Measurements from ENCODE around the gene SNAP25. TPM values are rescaled to one million over a fixed set of nuclear protein-coding genes. Genes with fewer than 3 reads are reported as not detected.

SNAP25 gene
- total RNA-seq, 1 donor from 2014 or later = 0.22 TPM

DNA sequence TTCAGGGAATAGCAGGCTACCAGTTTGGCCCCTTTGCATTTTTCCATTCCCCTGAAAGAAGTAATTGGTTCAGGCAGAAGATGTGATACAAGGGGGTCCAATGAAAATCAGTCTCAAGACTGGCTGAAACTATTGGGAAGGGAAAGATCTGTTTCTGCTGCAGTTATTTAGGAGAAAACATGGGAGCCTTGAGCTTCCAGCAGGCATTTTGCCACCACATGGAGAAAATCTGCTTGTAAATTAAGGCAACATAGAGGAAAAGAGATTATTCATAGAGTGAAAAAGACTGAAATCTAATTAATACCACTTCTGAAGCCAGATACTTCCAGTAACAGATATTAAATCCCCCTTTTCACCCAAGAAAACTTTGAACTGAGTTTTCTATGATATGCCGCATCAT, 44.2 kb upstream of the SNAP25 start:
- intact Hi-C loops (cut with micrococcal nuclease) = no loop called here
- TF ChIP-seq, protein P1, sequence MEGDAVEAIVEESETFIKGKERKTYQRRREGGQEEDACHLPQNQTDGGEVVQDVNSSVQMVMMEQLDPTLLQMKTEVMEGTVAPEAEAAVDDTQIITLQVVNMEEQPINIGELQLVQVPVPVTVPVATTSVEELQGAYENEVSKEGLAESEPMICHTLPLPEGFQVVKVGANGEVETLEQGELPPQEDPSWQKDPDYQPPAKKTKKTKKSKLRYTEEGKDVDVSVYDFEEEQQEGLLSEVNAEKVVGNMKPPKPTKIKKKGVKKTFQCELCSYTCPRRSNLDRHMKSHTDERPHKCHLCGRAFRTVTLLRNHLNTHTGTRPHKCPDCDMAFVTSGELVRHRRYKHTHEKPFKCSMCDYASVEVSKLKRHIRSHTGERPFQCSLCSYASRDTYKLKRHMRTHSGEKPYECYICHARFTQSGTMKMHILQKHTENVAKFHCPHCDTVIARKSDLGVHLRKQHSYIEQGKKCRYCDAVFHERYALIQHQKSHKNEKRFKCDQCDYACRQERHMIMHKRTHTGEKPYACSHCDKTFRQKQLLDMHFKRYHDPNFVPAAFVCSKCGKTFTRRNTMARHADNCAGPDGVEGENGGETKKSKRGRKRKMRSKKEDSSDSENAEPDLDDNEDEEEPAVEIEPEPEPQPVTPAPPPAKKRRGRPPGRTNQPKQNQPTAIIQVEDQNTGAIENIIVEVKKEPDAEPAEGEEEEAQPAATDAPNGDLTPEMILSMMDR (IDR thresholded peaks at IDR 0.05; ENCODE audit: borderline replicate concordance) = no peak
- DNase-seq = no peak
- H3K4me1 ChIP-seq = peaks cover 11% of the 10 kb centered on the region
- no peak overlapping the region for H3K4me3 ChIP-seq
- H3K9me3 ChIP-seq (replicated peaks) = no peaks in the 10 kb centered on the region
- peaks cover 49% of the 10 kb centered on the region for H3K27me3 ChIP-seq (ENCODE audit: low read depth)
- H3K27ac ChIP-seq (replicated peaks) = no peak overlapping the region
- no peaks in the 10 kb centered on the region for H3K36me3 ChIP-seq

DNA sequence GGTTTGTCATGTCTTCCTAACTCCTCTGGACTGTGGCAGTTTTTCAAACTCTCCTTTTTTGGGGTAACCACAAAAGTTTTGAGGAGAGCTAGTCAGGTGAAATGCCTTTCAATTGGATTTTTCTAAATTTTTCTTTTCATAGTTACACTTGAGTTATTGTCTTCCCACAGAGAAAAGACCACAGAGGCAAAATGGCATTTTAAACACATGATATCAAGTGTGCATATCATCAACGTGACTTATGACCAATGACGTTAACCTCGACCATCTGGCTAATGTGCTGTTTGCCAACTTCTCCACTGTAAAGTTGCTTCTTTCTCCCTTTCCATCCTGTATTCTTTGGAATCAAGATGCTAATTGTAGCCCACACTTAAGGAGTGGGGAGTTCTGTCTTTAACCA, 41.3 kb upstream of the SNAP25 start:
- Histone ChIP-seq H3K27ac (replicated peaks) (no peak overlapping the region), H3K27me3 (ENCODE audit: low read depth) (peaks cover 31% of the 10 kb centered on the region), H3K4me3 (no peak overlapping the region), H3K9me3 (replicated peaks) (no peaks in the 10 kb centered on the region), H3K4me1 (peaks cover 3% of the 10 kb centered on the region), H3K36me3 (no peaks in the 10 kb centered on the region)
- TF ChIP-seq, protein P1 (IDR thresholded peaks at IDR 0.05; ENCODE audit: borderline replicate concordance) = no peak
- intact Hi-C loops (cut with micrococcal nuclease) = no loop called here
- no peak for DNase-seq

DNA sequence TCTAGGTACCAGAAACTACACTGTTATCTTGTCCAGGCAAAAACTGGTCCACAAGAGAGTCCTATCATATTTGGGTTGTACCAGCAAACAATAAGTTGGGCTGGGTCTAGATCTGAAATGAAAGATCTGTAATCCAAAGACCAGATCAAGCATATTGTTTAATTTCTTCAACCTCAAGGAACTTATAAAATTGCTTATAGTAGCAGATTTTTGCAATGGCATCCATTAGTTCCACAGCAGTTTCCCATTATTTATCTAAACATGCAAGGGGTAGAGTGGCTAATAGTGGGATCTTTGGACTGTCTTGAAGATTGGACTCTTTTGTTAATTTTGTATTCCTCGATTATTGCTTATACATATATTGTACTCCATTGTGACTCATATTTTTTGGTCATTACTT, 40.5 kb upstream of the SNAP25 start:
- H3K4me1 ChIP-seq = no peaks in the 10 kb centered on the region
- no peaks in the 10 kb centered on the region for H3K36me3 ChIP-seq
- H3K4me3 ChIP-seq = no peak overlapping the region
- H3K27ac ChIP-seq (replicated peaks) = no peak overlapping the region
- no peak for DNase-seq
- intact Hi-C loops (cut with micrococcal nuclease) = no loop called here
- peaks cover 23% of the 10 kb centered on the region for H3K27me3 ChIP-seq (ENCODE audit: low read depth)
- no peaks in the 10 kb centered on the region for H3K9me3 ChIP-seq (replicated peaks)
- TF ChIP-seq, protein P1 (IDR thresholded peaks at IDR 0.05; ENCODE audit: borderline replicate concordance) = no peak

DNA sequence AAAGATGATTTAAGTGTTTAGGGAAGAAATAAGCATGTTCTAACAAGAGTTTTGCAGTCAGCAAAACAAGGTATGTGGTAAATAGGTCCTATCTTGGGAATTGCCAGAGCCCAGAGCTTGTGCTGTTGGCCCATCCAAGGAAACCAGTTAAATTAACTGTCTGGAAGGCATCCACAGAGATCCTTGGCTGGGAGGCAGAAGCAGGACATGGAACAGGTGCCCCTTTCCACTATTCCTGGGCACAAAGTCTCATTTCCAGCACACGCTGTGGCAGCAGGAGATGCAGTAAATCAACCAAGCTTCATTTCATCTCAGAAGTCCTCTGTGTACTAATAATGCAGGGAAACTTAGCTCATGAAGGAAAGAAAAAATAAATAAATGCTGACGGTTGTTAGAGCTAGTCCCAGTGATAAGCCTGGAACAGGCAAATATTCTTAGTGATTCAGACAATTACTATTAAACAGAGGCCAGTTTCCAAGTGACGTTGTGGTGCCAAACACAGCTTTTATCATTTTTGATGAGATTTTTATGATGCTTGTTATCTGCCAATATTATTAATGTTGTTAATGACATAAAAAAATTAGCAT, 39.8 kb upstream of the SNAP25 start:
- Histone ChIP-seq H3K27ac (replicated peaks) (no peak overlapping the region), H3K36me3 (no peaks in the 10 kb centered on the region), H3K4me1 (no peaks in the 10 kb centered on the region), H3K27me3 (ENCODE audit: low read depth) (peaks cover 16% of the 10 kb centered on the region), H3K4me3 (no peak overlapping the region), H3K9me3 (replicated peaks) (peaks cover 3% of the 10 kb centered on the region)
- intact Hi-C loops (cut with micrococcal nuclease) = no loop called here
- TF ChIP-seq, protein P1 (IDR thresholded peaks at IDR 0.05; ENCODE audit: borderline replicate concordance) = no peak
- DNase-seq = no peak

DNA sequence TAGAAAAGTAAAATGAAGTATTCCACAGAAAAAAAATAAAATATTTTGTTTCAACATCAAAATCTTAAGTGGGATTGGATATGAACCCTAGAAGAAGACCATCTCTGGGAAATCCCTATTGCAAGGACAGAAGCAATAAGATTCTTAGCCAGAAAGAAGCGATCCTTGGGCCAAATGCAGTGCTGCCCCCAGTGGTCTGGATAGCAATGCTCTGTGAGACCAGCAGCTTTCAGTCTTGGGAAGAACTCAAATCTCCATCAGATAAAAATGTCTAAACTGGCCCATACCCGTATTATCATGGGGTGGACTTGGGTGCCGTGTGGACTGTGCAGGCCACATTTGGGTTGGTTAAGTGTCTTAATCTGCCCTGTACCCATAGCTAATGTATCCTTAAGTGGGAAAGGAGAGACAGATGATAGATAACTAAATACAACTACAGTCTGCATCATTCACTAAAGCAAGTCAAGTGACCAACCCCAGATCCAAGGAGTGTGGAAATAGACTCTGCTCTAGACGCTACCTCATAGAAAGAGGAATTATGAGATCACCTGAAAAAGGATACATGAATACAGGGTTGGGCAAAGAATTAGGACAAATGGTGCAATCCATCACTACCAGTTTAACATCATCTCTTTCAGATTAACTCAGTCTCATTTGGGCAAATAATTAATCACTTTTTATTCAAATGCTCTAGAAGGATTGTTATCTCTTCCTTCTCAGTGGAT, 38.9 kb upstream of the SNAP25 start:
- no peak overlapping the region for H3K27ac ChIP-seq (replicated peaks)
- no peaks in the 10 kb centered on the region for H3K4me1 ChIP-seq
- H3K4me3 ChIP-seq = no peak overlapping the region
- H3K27me3 ChIP-seq (ENCODE audit: low read depth) = peaks cover 12% of the 10 kb centered on the region
- no peaks in the 10 kb centered on the region for H3K36me3 ChIP-seq
- intact Hi-C loops (cut with micrococcal nuclease) = no loop called here
- peaks cover 6% of the 10 kb centered on the region for H3K9me3 ChIP-seq (replicated peaks)
- DNase-seq = no peak
- TF ChIP-seq, protein P1 (IDR thresholded peaks at IDR 0.05; ENCODE audit: borderline replicate concordance) = peak; percentile 29

All from left ventricle myocardium inferior (tissue), 1 donor.